ENCODE data around the gene TMSB4X.

Gene TMSB4X

GRCh38 chrX:12988797-12989196 lies 13.9 kb downstream of the TMSB4X start:
- no peak for TF ChIP-seq CTCF (IDR thresholded peaks at IDR 0.05; ENCODE audit: extremely low read depth, insufficient read depth, missing control alignments)
- in situ Hi-C loops (cut with MboI; ENCODE audit: low pct_unique_long_range_greater_than_20kb, low sequenced_read_pairs, unreplicated experiment), result loop anchor here (25.0 kb wide), 1 partner anchor 699 kb away; the partner anchor contains the start of gene RAB9A
- DNase-seq (ENCODE audit: low spot score), result no peak

GRCh38 chrX:12989461-12989860 lies 14.6 kb downstream of the TMSB4X start:
- no peak for TF ChIP-seq CTCF (IDR thresholded peaks at IDR 0.05; ENCODE audit: extremely low read depth, insufficient read depth, missing control alignments)
- in situ Hi-C loops (cut with MboI; ENCODE audit: low pct_unique_long_range_greater_than_20kb, low sequenced_read_pairs, unreplicated experiment), result loop anchor here (25.0 kb wide), 1 partner anchor 698 kb away; the partner anchor contains the start of gene RAB9A
- no peak for DNase-seq (ENCODE audit: low spot score)

GRCh38 chrX:12991575-12991974 lies 16.7 kb downstream of the TMSB4X start:
- in situ Hi-C loops (cut with MboI; ENCODE audit: low pct_unique_long_range_greater_than_20kb, low sequenced_read_pairs, unreplicated experiment), result loop anchor here (10.0 to 25.0 kb wide), 2 partner anchors 263 to 696 kb away; partner anchors contain the start of gene RAB9A

GRCh38 chrX:12992544-12993118 lies 17.7 kb downstream of the TMSB4X start:
- DNase-seq (ENCODE audit: low spot score), result no peak
- in situ Hi-C loops (cut with MboI; ENCODE audit: low pct_unique_long_range_greater_than_20kb, low sequenced_read_pairs, unreplicated experiment), result loop anchor here (10.0 to 25.0 kb wide), 2 partner anchors 262 to 695 kb away; partner anchors contain the start of gene RAB9A
- no peak for TF ChIP-seq CTCF (IDR thresholded peaks at IDR 0.05; ENCODE audit: extremely low read depth, insufficient read depth, missing control alignments)

More at GRCh38 chrX:12991575-12991974, 16.7 kb downstream of the TMSB4X start:
- DNase-seq (ENCODE audit: low spot score), result no peak
- TF ChIP-seq CTCF (IDR thresholded peaks at IDR 0.05; ENCODE audit: extremely low read depth, insufficient read depth, missing control alignments), result no peak

GRCh38 chrX:12993826-12994225 lies 18.9 kb downstream of the TMSB4X start:
- DNase-seq (ENCODE audit: low spot score), result no peak

GRCh38 chrX:12994321-12994720 lies 19.4 kb downstream of the TMSB4X start:
- in situ Hi-C loops (cut with MboI; ENCODE audit: low pct_unique_long_range_greater_than_20kb, low sequenced_read_pairs, unreplicated experiment), result loop anchor here (10.0 to 25.0 kb wide), 2 partner anchors 260 to 693 kb away; partner anchors contain the start of gene RAB9A
- no peak for TF ChIP-seq CTCF (IDR thresholded peaks at IDR 0.05; ENCODE audit: extremely low read depth, insufficient read depth, missing control alignments)
- DNase-seq (ENCODE audit: low spot score), result no peak

More at GRCh38 chrX:12993826-12994225, 18.9 kb downstream of the TMSB4X start:
- no peak for TF ChIP-seq CTCF (IDR thresholded peaks at IDR 0.05; ENCODE audit: extremely low read depth, insufficient read depth, missing control alignments)
- in situ Hi-C loops (cut with MboI; ENCODE audit: low pct_unique_long_range_greater_than_20kb, low sequenced_read_pairs, unreplicated experiment), result loop anchor here (10.0 to 25.0 kb wide), 2 partner anchors 261 to 693 kb away; partner anchors contain the start of gene RAB9A

All from GM13977 (cell line).